ENCODE data around the gene SHPK. TPM values are rescaled to one million over a fixed set of nuclear protein-coding genes. Genes with fewer than 3 reads are reported as not detected.

Gene SHPK
- total RNA-seq, 2 donors from 2014 or later: 35.2 to 46.4 TPM

DNA sequence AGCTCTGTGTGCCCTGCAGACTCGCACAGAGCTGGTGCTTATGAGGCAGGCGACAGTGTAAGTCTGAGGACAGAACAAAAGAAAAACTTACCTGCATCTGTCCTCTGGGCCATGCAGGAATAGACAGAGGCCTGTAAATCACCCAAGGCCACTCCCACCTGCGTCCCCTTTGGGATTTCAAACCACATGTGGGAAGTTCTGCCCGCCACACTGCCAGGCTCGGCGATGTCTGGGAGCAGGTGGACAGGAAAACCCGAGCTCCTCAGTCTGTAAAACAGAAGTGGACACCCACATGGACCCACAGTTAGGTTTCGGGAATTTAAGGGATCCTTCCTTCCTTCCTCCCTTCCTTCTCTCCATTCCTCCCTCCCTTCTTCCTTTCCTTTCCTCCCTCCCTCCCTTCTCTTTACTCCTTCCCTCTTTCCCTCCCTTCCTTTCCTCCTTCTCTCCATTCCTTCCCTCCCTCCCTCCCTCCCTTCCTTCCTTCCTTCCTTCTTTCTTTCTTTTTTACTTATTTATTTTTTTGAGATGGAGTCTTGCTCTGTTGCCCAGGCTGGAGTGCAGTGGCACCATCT lies 14.8 kb downstream of the SHPK start:
- Histone ChIP-seq H3K4me1 (ENCODE audit: control insufficient read depth, insufficient read depth, low read length) (no peaks in the 10 kb centered on the region), H3K27me3 (ENCODE audit: control insufficient read depth, insufficient read depth, low read length, poor library complexity, severe bottlenecking) (no peaks in the 10 kb centered on the region), H3K36me3 (ENCODE audit: control insufficient read depth, insufficient read depth, low read length) (peaks cover 76% of the 10 kb centered on the region), H3K9me3 (ENCODE audit: control insufficient read depth, low read length) (peaks cover 20% of the 10 kb centered on the region), H3K9ac (ENCODE audit: extremely low read depth, low read length, poor library complexity, severe bottlenecking) (no peak overlapping the region), H3K4me3 (ENCODE audit: low read length) (no peak overlapping the region), H3K27ac (ENCODE audit: low read depth, low read length) (no peak overlapping the region)
- H3K4me1 Mint-ChIP-seq: no peaks in the 10 kb centered on the region
- no peaks in the 10 kb centered on the region for H3K27me3 Mint-ChIP-seq (ENCODE audit: insufficient read depth)
- H3K27ac Mint-ChIP-seq: no peak overlapping the region
- 93 to 98% methylated on average over 8 of the region's 8 CpGs for WGBS, 2 experiments (ENCODE audit: insufficient coverage in 1 of 2, insufficient read length in 1 of 2)
- DNase-seq: no peak
- H3K36me3 Mint-ChIP-seq (ENCODE audit: low read depth): peaks cover 79% of the 10 kb centered on the region
- H3K4me3 Mint-ChIP-seq: no peak overlapping the region
- TF ChIP-seq, protein P1, sequence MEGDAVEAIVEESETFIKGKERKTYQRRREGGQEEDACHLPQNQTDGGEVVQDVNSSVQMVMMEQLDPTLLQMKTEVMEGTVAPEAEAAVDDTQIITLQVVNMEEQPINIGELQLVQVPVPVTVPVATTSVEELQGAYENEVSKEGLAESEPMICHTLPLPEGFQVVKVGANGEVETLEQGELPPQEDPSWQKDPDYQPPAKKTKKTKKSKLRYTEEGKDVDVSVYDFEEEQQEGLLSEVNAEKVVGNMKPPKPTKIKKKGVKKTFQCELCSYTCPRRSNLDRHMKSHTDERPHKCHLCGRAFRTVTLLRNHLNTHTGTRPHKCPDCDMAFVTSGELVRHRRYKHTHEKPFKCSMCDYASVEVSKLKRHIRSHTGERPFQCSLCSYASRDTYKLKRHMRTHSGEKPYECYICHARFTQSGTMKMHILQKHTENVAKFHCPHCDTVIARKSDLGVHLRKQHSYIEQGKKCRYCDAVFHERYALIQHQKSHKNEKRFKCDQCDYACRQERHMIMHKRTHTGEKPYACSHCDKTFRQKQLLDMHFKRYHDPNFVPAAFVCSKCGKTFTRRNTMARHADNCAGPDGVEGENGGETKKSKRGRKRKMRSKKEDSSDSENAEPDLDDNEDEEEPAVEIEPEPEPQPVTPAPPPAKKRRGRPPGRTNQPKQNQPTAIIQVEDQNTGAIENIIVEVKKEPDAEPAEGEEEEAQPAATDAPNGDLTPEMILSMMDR (conservative IDR thresholded peaks at IDR 0.05): no peak
- H3K9me3 Mint-ChIP-seq: peaks cover 9% of the 10 kb centered on the region

DNA sequence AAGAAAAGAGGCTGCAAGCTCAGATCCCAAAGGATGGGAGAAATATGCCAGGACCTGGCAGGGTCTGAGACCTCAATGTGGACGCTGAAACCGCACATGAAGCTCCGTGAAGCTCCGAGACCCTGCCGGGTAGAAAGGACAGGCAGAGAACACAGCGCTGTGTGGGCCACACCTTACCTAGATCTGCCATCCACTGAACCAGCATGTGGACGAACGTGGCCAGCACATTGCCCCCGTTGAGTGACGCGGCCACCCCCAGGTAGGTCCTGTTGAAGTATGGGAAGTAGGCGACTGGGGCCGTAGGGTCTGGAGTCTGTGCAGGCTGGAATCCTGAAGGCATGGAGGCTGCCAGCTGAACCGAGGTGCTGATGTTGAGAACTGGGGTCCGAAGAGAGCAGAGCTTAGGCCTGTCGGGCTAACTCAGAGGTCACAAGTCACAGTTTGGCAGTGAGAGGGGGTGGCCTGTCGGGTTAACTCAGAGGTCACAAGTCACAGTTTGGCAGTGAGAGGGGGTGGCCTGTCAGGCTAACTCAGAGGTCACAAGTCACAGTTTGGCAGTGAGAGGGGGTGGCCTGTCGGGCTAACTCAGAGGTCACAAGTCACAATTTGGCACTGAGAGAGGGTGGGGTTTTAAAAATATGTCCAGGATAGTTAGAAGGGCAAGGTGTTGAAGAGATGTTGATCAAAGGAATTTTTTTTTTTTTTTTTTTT lies 20.7 kb downstream of the SHPK start:
- peaks cover 88% of the 10 kb centered on the region for H3K36me3 Mint-ChIP-seq (ENCODE audit: low read depth)
- Histone ChIP-seq H3K27me3 (ENCODE audit: control insufficient read depth, insufficient read depth, low read length, poor library complexity, severe bottlenecking) (no peaks in the 10 kb centered on the region), H3K36me3 (ENCODE audit: control insufficient read depth, insufficient read depth, low read length) (peaks cover 73% of the 10 kb centered on the region), H3K4me1 (ENCODE audit: control insufficient read depth, insufficient read depth, low read length) (peaks cover 3% of the 10 kb centered on the region), H3K27ac (ENCODE audit: low read depth, low read length) (no peak overlapping the region), H3K4me3 (ENCODE audit: low read length) (no peak overlapping the region), H3K9me3 (ENCODE audit: control insufficient read depth, low read length) (peaks cover 20% of the 10 kb centered on the region), H3K9ac (ENCODE audit: extremely low read depth, low read length, poor library complexity, severe bottlenecking) (no peak overlapping the region)
- 98% methylated on average over 18 of the region's 18 CpGs for WGBS, 2 experiments (ENCODE audit: insufficient coverage in 1 of 2, insufficient read length in 1 of 2)
- H3K27me3 Mint-ChIP-seq (ENCODE audit: insufficient read depth): no peaks in the 10 kb centered on the region
- H3K27ac Mint-ChIP-seq: peak overlapping the region; percentile 21
- H3K4me1 Mint-ChIP-seq: no peaks in the 10 kb centered on the region
- H3K9me3 Mint-ChIP-seq: peaks cover 11% of the 10 kb centered on the region
- TF ChIP-seq, protein P1 (conservative IDR thresholded peaks at IDR 0.05): no peak
- no peak for DNase-seq
- H3K4me3 Mint-ChIP-seq: no peak overlapping the region

DNA sequence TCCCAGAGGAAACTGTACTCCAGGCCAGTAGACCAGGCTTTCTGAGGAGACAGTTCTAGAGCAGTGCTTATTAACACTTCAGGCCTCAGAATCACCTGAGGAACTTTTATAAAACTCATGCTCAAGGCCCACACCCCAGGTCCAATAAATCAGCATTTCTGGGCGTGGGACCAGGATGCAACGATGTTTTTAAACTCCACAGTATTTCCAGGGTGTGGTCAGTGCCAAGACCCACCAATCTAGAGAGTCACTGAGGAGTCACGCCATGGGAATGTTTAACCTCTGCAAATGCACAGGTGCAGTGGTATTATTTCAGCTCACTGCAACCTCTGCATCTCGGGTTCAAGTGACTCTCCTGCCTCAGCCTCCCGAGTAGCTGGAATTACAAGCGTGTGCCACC lies 22.9 kb downstream of the SHPK start:
- Mint-ChIP-seq H3K9me3 (peaks cover 9% of the 10 kb centered on the region), H3K36me3 (ENCODE audit: low read depth) (peaks cover 87% of the 10 kb centered on the region), H3K4me1 (no peaks in the 10 kb centered on the region), H3K4me3 (no peak overlapping the region), H3K27me3 (ENCODE audit: insufficient read depth) (no peaks in the 10 kb centered on the region), H3K27ac (no peak overlapping the region)
- Histone ChIP-seq H3K36me3 (ENCODE audit: control insufficient read depth, insufficient read depth, low read length) (peaks cover 74% of the 10 kb centered on the region), H3K27me3 (ENCODE audit: control insufficient read depth, insufficient read depth, low read length, poor library complexity, severe bottlenecking) (no peaks in the 10 kb centered on the region), H3K9me3 (ENCODE audit: control insufficient read depth, low read length) (peaks cover 12% of the 10 kb centered on the region), H3K27ac (ENCODE audit: low read depth, low read length) (no peak overlapping the region), H3K9ac (ENCODE audit: extremely low read depth, low read length, poor library complexity, severe bottlenecking) (no peak overlapping the region), H3K4me3 (ENCODE audit: low read length) (no peak overlapping the region), H3K4me1 (ENCODE audit: control insufficient read depth, insufficient read depth, low read length) (peaks cover 3% of the 10 kb centered on the region)
- TF ChIP-seq, protein P1 (conservative IDR thresholded peaks at IDR 0.05): no peak
- DNase-seq: no peak
- 88 to 96% methylated on average over 5 to 6 of the region's 6 CpGs for WGBS, 2 experiments (ENCODE audit: insufficient coverage in 1 of 2, insufficient read length in 1 of 2)
